Measurements from ENCODE around the gene DCANP1. TPM values are rescaled to one million over a fixed set of nuclear protein-coding genes. Genes with fewer than 3 reads are reported as not detected.

DCANP1 gene
- total RNA-seq, 2 experiments from 2014 or later = not detected

- H3K27ac ChIP-seq (ENCODE audit: low read depth, low read length, poor library complexity, severe bottlenecking) = no peak overlapping the region
- POLR2A ChIA-PET = no interaction called here
- no peaks in the 10 kb centered on the region for H3K9me3 ChIP-seq (ENCODE audit: low read length)
- no peaks in the 10 kb centered on the region for H3K36me3 ChIP-seq (ENCODE audit: insufficient read depth, low read length)
- TF ChIP-seq EZH2phosphoT487 (IDR thresholded peaks at IDR 0.05; ENCODE audit: borderline replicate concordance, low read depth, low read length) (no peak), CTCF (conservative IDR thresholded peaks at IDR 0.05; ENCODE audit: low read length) (no peak)
- H3K4me1 ChIP-seq (ENCODE audit: insufficient read depth, low read length, poor library complexity, severe bottlenecking) = no peaks in the 10 kb centered on the region
- no peaks in the 10 kb centered on the region for H4K20me1 ChIP-seq (ENCODE audit: insufficient read depth, low read length)
- no peak overlapping the region for H3K4me2 ChIP-seq (ENCODE audit: low read length)
- no peak overlapping the region for H2AFZ ChIP-seq (ENCODE audit: low read length)
- no peak overlapping the region for H3K4me3 ChIP-seq (ENCODE audit: low read depth, low read length, poor library complexity, severe bottlenecking)
- no peak for DNase-seq (ENCODE audit: low spot score)
- BruUV-seq (replicated peaks) = no TSS peak
- no peaks in the 10 kb centered on the region for H3K9me2 ChIP-seq (ENCODE audit: insufficient read depth, low read length)
- intact Hi-C loops (cut with micrococcal nuclease; ENCODE audit: unreplicated experiment) = no loop called here
- CTCF ChIA-PET (ENCODE audit: unreplicated experiment) = no interaction called here
- no peaks in the 10 kb centered on the region for H3K79me2 ChIP-seq (ENCODE audit: insufficient read depth, low read depth, low read length)
These were observed 43.9 kb upstream of the DCANP1 start for GRCh38 chr5:135491038-135491551.

DNA sequence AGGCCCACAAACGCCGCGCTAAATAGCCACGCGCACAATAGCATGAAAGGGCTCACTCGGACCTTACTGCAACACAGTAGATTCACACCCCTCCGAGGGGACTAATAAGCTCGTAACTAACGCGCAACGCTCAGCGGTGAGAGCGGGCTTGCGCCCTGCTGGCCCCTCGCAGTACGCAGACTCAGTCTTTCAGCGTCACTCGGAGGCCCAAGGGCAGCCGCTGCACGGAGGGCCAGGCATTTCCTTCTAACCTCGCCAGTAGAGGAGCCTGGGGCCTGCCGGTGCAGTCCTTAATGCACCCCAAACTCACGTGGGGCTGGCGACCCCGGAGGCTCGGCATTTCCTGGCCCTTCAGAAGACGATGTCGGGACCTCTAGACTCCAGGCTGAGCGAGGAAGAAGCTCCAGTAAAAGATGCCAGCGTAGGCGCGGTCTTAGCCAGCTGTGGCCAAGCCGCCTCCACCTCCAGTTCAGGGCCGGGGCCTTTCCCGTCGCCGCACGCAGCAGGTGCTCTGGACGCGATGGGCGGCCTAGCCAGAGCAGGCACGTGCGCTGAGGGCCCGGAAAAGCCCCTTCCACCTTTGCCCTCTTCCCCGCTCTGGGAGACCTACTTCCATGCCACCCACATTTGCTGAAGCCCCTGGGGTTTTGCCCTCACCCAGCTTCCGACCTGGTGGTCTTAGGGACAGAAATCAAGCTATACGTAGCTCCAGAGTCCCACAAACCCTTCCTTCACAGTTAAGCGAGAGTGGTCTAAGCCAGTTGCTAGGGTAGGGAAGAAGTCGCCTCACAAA lies 43.3 kb upstream of the DCANP1 start:
- ChIA-PET POLR2A (no interaction called here), CTCF (ENCODE audit: unreplicated experiment) (no interaction called here)
- Histone ChIP-seq H3K4me2 (ENCODE audit: low read length) (no peak overlapping the region), H3K27ac (ENCODE audit: low read depth, low read length, poor library complexity, severe bottlenecking) (no peak overlapping the region), H2AFZ (ENCODE audit: low read length) (no peak overlapping the region), H3K9me2 (ENCODE audit: insufficient read depth, low read length) (no peaks in the 10 kb centered on the region), H3K79me2 (ENCODE audit: insufficient read depth, low read depth, low read length) (no peaks in the 10 kb centered on the region), H3K36me3 (ENCODE audit: insufficient read depth, low read length) (no peaks in the 10 kb centered on the region), H4K20me1 (ENCODE audit: insufficient read depth, low read length) (no peaks in the 10 kb centered on the region), H3K9me3 (ENCODE audit: low read length) (no peaks in the 10 kb centered on the region), H3K4me1 (ENCODE audit: insufficient read depth, low read length, poor library complexity, severe bottlenecking) (no peaks in the 10 kb centered on the region), H3K4me3 (ENCODE audit: low read depth, low read length, poor library complexity, severe bottlenecking) (no peak overlapping the region)
- DNase-seq (ENCODE audit: low spot score) = no peak
- intact Hi-C loops (cut with micrococcal nuclease; ENCODE audit: unreplicated experiment) = no loop called here
- TF ChIP-seq EZH2phosphoT487 (IDR thresholded peaks at IDR 0.05; ENCODE audit: borderline replicate concordance, low read depth, low read length) (no peak), CTCF (conservative IDR thresholded peaks at IDR 0.05; ENCODE audit: low read length) (no peak)
- BruUV-seq (replicated peaks) = no TSS peak
